ENCODE measurements around the gene AMBP.

AMBP gene

GRCh38 chr9:114091711-114092110 is 13.6 kb upstream of the AMBP start:
- no peak overlapping the region for H3K4me3 ChIP-seq (replicated peaks; ENCODE audit: low read depth, low read length)
- no peak for DNase-seq (ENCODE audit: low read depth)
- TF ChIP-seq CTCF (IDR thresholded peaks at IDR 0.05; ENCODE audit: low read length, missing control alignments) = no peak

- no peak for TF ChIP-seq CTCF (IDR thresholded peaks at IDR 0.05; ENCODE audit: low read length, missing control alignments)
- DNase-seq (ENCODE audit: low read depth) = no peak
- H3K4me3 ChIP-seq (replicated peaks; ENCODE audit: low read depth, low read length) = no peak overlapping the region
These were observed 12.7 kb upstream of the AMBP start for GRCh38 chr9:114090798-114091197.

- no peak for TF ChIP-seq CTCF (IDR thresholded peaks at IDR 0.05; ENCODE audit: low read length, missing control alignments)
- no peak for DNase-seq (ENCODE audit: low read depth)
- no peak overlapping the region for H3K4me3 ChIP-seq (replicated peaks; ENCODE audit: low read depth, low read length)
These were observed 11.2 kb upstream of the AMBP start for GRCh38 chr9:114089206-114089840.

DNA sequence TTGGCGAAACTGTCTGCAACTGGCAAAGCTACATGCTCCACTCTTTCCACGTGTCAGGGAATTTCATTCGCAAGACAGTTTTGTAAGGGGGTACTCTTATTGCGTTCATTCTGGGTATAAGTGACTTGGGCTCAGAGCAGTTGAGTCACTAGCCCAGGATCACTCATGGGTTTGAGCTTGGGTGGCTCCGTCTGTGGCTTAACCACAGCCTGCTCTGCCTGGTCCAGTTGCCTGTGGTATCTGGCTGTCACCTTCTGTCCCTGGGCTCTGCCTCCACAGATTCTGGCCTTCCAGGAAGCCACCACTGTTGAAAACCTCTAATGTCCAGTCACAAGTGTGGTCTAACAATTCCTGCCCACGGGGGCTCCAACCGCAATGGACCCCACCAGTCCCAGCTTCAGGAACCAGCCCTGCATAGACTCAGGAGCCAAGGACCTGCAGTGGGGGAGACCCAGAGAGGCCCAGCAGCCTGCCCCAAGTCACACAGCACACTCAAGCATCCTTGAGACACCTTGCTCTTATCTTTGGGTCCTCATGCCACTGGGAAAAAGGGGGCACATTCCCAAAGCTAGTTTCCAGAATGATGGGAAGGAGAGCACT is 10.6 kb upstream of the AMBP start:
- no peak for TF ChIP-seq CTCF (IDR thresholded peaks at IDR 0.05; ENCODE audit: low read length, missing control alignments)
- DNase-seq (ENCODE audit: low read depth) = no peak
- H3K4me3 ChIP-seq (replicated peaks; ENCODE audit: low read depth, low read length) = no peak overlapping the region

DNA sequence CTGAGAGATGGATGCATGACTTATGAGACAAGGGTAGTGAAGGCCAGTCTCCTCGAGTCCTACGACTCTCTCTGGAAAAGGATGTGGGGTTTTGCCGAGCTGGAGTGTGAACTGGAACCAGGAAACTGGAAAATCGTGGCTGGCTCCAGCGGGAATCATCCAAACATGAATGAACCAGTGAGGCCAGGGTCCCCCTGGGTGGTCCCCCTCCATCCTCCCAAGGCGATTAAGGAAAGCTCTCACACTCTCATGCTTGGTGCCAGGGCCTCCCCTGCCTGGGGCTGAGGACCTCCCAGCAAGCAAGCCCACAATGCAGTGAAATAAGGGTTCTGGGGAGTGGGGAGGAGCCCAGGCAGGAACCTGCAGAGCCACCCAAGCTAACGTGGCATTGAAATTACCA is 9.6 kb upstream of the AMBP start:
- TF ChIP-seq CTCF (IDR thresholded peaks at IDR 0.05; ENCODE audit: low read length, missing control alignments) = no peak
- no peak for DNase-seq (ENCODE audit: low read depth)

GRCh38 chr9:114086607-114087006 is 8.5 kb upstream of the AMBP start:
- no peak for DNase-seq (ENCODE audit: low read depth)
- TF ChIP-seq CTCF (IDR thresholded peaks at IDR 0.05; ENCODE audit: low read length, missing control alignments) = no peak
- no peak overlapping the region for H3K4me3 ChIP-seq (replicated peaks; ENCODE audit: low read depth, low read length)

More for the DNA sequence above, 9.6 kb upstream of the AMBP start:
- H3K4me3 ChIP-seq (replicated peaks; ENCODE audit: low read depth, low read length) = no peak overlapping the region

GRCh38 chr9:114086009-114086408 is 7.9 kb upstream of the AMBP start:
- H3K4me3 ChIP-seq (replicated peaks; ENCODE audit: low read depth, low read length) = no peak overlapping the region
- TF ChIP-seq CTCF (IDR thresholded peaks at IDR 0.05; ENCODE audit: low read length, missing control alignments) = no peak
- DNase-seq (ENCODE audit: low read depth) = no peak

Measured in fibroblast of pulmonary artery (primary cell).